ENCODE results near the gene APRT. TPM values are rescaled to one million over a fixed set of nuclear protein-coding genes. Genes with fewer than 3 reads are reported as not detected.

The APRT gene
- total and polyA plus RNA-seq, 9 of the 15 experiments (the other 6 are each of a cell fraction or from before 2014, with no cell fraction given), result 41.7 to 409 (median 146) TPM

- no peak for TF ChIP-seq TCF15 (CRISPR knock-in tag; IDR thresholded peaks at IDR 0.05)
- TF ChIP-seq TCF7 (IDR thresholded peaks at IDR 0.05; ENCODE audit: borderline replicate concordance), result no peak
- no peak for TF ChIP-seq RERE (CRISPR knock-in tag; IDR thresholded peaks at IDR 0.05; ENCODE audit: borderline replicate concordance)
- TF ChIP-seq ZBTB1 (CRISPR knock-in tag; IDR thresholded peaks at IDR 0.05; ENCODE audit: borderline replicate concordance, low read depth), result no peak
- TF ChIP-seq CBX8 (IDR thresholded peaks at IDR 0.05; ENCODE audit: borderline replicate concordance, extremely low read depth, low read depth, low read length, poor library complexity, severe bottlenecking), result no peak
- TF ChIP-seq IRF2 (CRISPR knock-in tag; IDR thresholded peaks at IDR 0.05), result no peak
- no peak for TF ChIP-seq PHTF2 (CRISPR knock-in tag; IDR thresholded peaks at IDR 0.05)
- TF ChIP-seq STAT6 (CRISPR knock-in tag; IDR thresholded peaks at IDR 0.05), result no peak
- no peak for TF ChIP-seq HIVEP1 (CRISPR knock-in tag; IDR thresholded peaks at IDR 0.05)
- no peak for TF ChIP-seq PRMT5 (CRISPR knock-in tag; IDR thresholded peaks at IDR 0.05)
- no peak for TF ChIP-seq ZNF778 (CRISPR knock-in tag; IDR thresholded peaks at IDR 0.05)
- 0 out of 4 replicates have a peak, but pooled peaks of 1 of the 2 experiments have one; percentile 9 for TF ChIP-seq TBL1XR1 (IDR thresholded peaks at IDR 0.05; ENCODE audit: low read length in 2 of 2)
- no peak for TF ChIP-seq KAT8 (IDR thresholded peaks at IDR 0.05; ENCODE audit: low read depth)
- TF ChIP-seq SMARCA5 (IDR thresholded peaks at IDR 0.05), result peak; percentile 57; the same call in 1 of the 2 replicates
- TF ChIP-seq MYNN (IDR thresholded peaks at IDR 0.05), result 0 out of 2 replicates have a peak, but pooled peaks have one; percentile 47
- TF ChIP-seq MYNN (CRISPR knock-in tag; IDR thresholded peaks at IDR 0.05), result no peak
These were observed 963 bp upstream of the APRT start (continued) for GRCh38 chr16:88812513-88813268.
